H9 (cell line): ENCODE measurements around the gene OR2AK2. TPM values are rescaled to one million over a fixed set of nuclear protein-coding genes. Genes with fewer than 3 reads are reported as not detected.

Experiments used
- DNase-seq: peaks from one replicate; pipeline ENCODE4 v3.0.0-alpha.2; 2017
- H2AFZ ChIP-seq: one replicate; pipeline ENCODE4 v1.6.1; 2013; ENCODE audit warnings: mild to moderate bottlenecking, low read length, control low read depth, moderate library complexity
- H2AK5ac ChIP-seq: 2 replicates; pipeline ENCODE4 v1.6.1; 2013; ENCODE audit warnings: low read length, control low read depth, mixed read lengths; ENCODE audit not compliant: insufficient read length
- H2BK120ac ChIP-seq: one replicate; pipeline ENCODE4 v1.6.1; 2013; ENCODE audit warnings: low read depth, mild to moderate bottlenecking, low read length, control low read depth, inconsistent platforms; ENCODE audit not compliant: poor library complexity, severe bottlenecking
- H2BK12ac ChIP-seq: 2 replicates; pipeline ENCODE4 v1.6.1; 2013; ENCODE audit warnings: low read length, control low read depth, mixed read lengths, low read depth; ENCODE audit not compliant: insufficient read length
- H2BK15ac ChIP-seq: 2 replicates; pipeline ENCODE4 v1.6.1; 2013; ENCODE audit warnings: low read depth, low read length, control low read depth
- H2BK20ac ChIP-seq: one replicate; pipeline ENCODE4 v1.6.1; 2013; ENCODE audit warnings: low read depth, mild to moderate bottlenecking, low read length, control low read depth, inconsistent platforms; ENCODE audit not compliant: poor library complexity, severe bottlenecking
- H2BK5ac ChIP-seq: 2 replicates; pipeline ENCODE4 v1.6.1; 2013; ENCODE audit warnings: low read length, control low read depth, mixed read lengths; ENCODE audit not compliant: insufficient read length
- H3K14ac ChIP-seq: 2 replicates; pipeline ENCODE4 v1.6.1; 2013; ENCODE audit warnings: low read length, control low read depth; ENCODE audit not compliant: insufficient read depth
- H3K18ac ChIP-seq: 2 replicates; pipeline ENCODE4 v1.6.1; 2013; ENCODE audit warnings: low read depth, mild to moderate bottlenecking, mixed read lengths, low read length, control low read depth; ENCODE audit not compliant: insufficient read length
- H3K23ac ChIP-seq: 2 replicates; pipeline ENCODE4 v1.6.1; 2013; ENCODE audit warnings: low read length, control low read depth, mixed read lengths, low read depth; ENCODE audit not compliant: insufficient read length
- H3K23me2 ChIP-seq: 2 replicates; pipeline ENCODE4 v1.6.1; 2013; ENCODE audit warnings: low read depth, mild to moderate bottlenecking, mixed read lengths, low read length, control low read depth; ENCODE audit not compliant: insufficient read length, poor library complexity, severe bottlenecking
- H3K27ac ChIP-seq: 2 replicates; pipeline ENCODE4 v1.5.1; 2013; ENCODE audit warnings: low read length, control low read depth, mixed read lengths, low read depth; ENCODE audit not compliant: insufficient read length
- H3K27me3 ChIP-seq: 2 replicates; pipeline ENCODE4 v1.6.1; 2013; ENCODE audit warnings: low read length, control low read depth, inconsistent platforms; ENCODE audit not compliant: insufficient read depth
- H3K4ac ChIP-seq: 2 replicates; pipeline ENCODE4 v1.6.1; 2013; ENCODE audit warnings: low read depth, mild to moderate bottlenecking, control low read depth, inconsistent platforms, low read length, moderate library complexity
- H3K4me1 ChIP-seq: 2 replicates; pipeline ENCODE4 v1.6.1; 2013; ENCODE audit warnings: low read length, control low read depth, inconsistent platforms; ENCODE audit not compliant: insufficient read depth
- H3K4me2 ChIP-seq: 2 replicates; pipeline ENCODE4 v1.6.1; 2013; ENCODE audit warnings: low read length, control low read depth, mixed read lengths; ENCODE audit not compliant: insufficient read length, insufficient read depth
- H3K56ac ChIP-seq: 2 replicates; pipeline ENCODE4 v1.6.1; 2013; ENCODE audit warnings: low read depth, mild to moderate bottlenecking, mixed read lengths, low read length, control low read depth; ENCODE audit not compliant: insufficient read length
- H3K79me1 ChIP-seq: 2 replicates; pipeline ENCODE4 v1.6.1; 2013; ENCODE audit warnings: low read depth, mild to moderate bottlenecking, moderate library complexity, low read length, control low read depth, inconsistent platforms; ENCODE audit not compliant: insufficient read depth, poor library complexity, severe bottlenecking
- H3K79me2 ChIP-seq: 2 replicates; pipeline ENCODE4 v1.6.1; 2013; ENCODE audit warnings: low read length, control low read depth, inconsistent platforms; ENCODE audit not compliant: insufficient read depth
- H3K9ac ChIP-seq: 2 replicates; pipeline ENCODE4 v1.6.1; 2013; ENCODE audit warnings: low read length, control low read depth, mixed read lengths; ENCODE audit not compliant: insufficient read length; ENCODE audit errors: extremely low read depth
- H3K9me3 ChIP-seq: one replicate; pipeline ENCODE4 v1.6.1; 2013; ENCODE audit warnings: low read depth, low read length, inconsistent platforms; ENCODE audit not compliant: control insufficient read depth
- H3T11ph ChIP-seq: one replicate; pipeline ENCODE4 v1.6.1; 2013; ENCODE audit warnings: mild to moderate bottlenecking, low read length, control low read depth, inconsistent platforms
- H4K20me1 ChIP-seq: one replicate; pipeline ENCODE4 v1.6.1; 2013; ENCODE audit not compliant: control insufficient read depth, insufficient read length, insufficient read depth
- H4K5ac ChIP-seq: 2 replicates; pipeline ENCODE4 v1.6.1; 2013; ENCODE audit warnings: low read depth, mild to moderate bottlenecking, mixed read lengths, low read length, control low read depth; ENCODE audit not compliant: insufficient read length
- H4K8ac ChIP-seq: replicated peaks from 2 replicates; pipeline ENCODE4 v1.6.1; 2013; ENCODE audit warnings: low read length, control low read depth, mixed read lengths, low read depth; ENCODE audit not compliant: insufficient read length
- H4K91ac ChIP-seq: 2 replicates; pipeline ENCODE4 v1.6.1; 2013; ENCODE audit warnings: low read depth, mild to moderate bottlenecking, moderate library complexity, mixed read lengths, low read length, control low read depth; ENCODE audit not compliant: insufficient read length
- H3K27ac Mint-ChIP-seq, 3 experiments: 2 replicates in 2 of 3; 3 replicates in 1 of 3; pipeline ENCODE4 v1.8.0; 2020 to 2021; ENCODE audit warnings: mixed read lengths in 3 of 3, mild to moderate bottlenecking in 1 of 3, moderate library complexity in 1 of 3
- H3K27me3 Mint-ChIP-seq: 2 replicates; pipeline ENCODE4 v1.8.0; 2021; ENCODE audit warnings: low read depth, mild to moderate bottlenecking, moderate library complexity, mixed read lengths
- H3K36me3 Mint-ChIP-seq, 3 experiments: 2 replicates in 2 of 3; 3 replicates in 1 of 3; pipeline ENCODE4 v1.8.0; 2020 to 2021; ENCODE audit warnings: low read depth in 3 of 3, mixed read lengths in 3 of 3; ENCODE audit not compliant: insufficient read depth in 1 of 3
- H3K4me1 Mint-ChIP-seq, 2 experiments: 2 replicates each; pipeline ENCODE4 v1.8.0; 2020; ENCODE audit warnings: mixed read lengths in 2 of 2
- H3K4me3 Mint-ChIP-seq, 2 experiments: 2 replicates in 1 of 2; 3 replicates in 1 of 2; pipeline ENCODE4 v1.8.0; 2020 to 2021; ENCODE audit warnings: mild to moderate bottlenecking in 2 of 2, mixed read lengths in 2 of 2, moderate library complexity in 1 of 2
- H3K9me3 Mint-ChIP-seq, 2 experiments: 2 replicates in 1 of 2; 3 replicates in 1 of 2; pipeline ENCODE4 v1.8.0; 2020; ENCODE audit warnings: mild to moderate bottlenecking in 2 of 2, mixed read lengths in 2 of 2, moderate library complexity in 1 of 2
- CTCF ChIP-seq: fragments of 200-600 bp; sonication (generic); conservative IDR thresholded peaks from 3 replicates; pipeline ENCODE4 v1.8.0; 2021; ENCODE audit warnings: antibody characterized with exemption, mild to moderate bottlenecking
- WGBS: extraction: QIAGEN DNeasy Blood & Tissue Kit; methylation state at CpG from one replicate; pipeline ENCODE4 v1.1.7; 2013; ENCODE audit warnings: missing lambda C conversion rate, low lambda C conversion rate, mixed read lengths; ENCODE audit not compliant: insufficient read length; ENCODE audit errors: extremely low coverage; 5-methylcytosine and 5-hydroxymethylcytosine counted together
- total RNA-seq: library from RNA; stranded (reverse); gene quantifications from 2 replicates; pipeline ENCODE4 v1.2.1, GENCODE V29; 2021

The OR2AK2 gene
- total RNA-seq, 1 experiment from 2014 or later = not detected

GRCh38 chr1:247998811-247999210 lies 33.8 kb downstream of the OR2AK2 start:
- Histone ChIP-seq H3K4me2 (no peak overlapping the region), H3K23ac (no peak overlapping the region), H3K79me2 (no peaks in the 10 kb centered on the region), H3K79me1 (no peaks in the 10 kb centered on the region), H3K23me2 (no peaks in the 10 kb centered on the region), H4K20me1 (no peaks in the 10 kb centered on the region), H3T11ph (no peak overlapping the region), H2BK5ac (no peak overlapping the region), H3K9ac (no peak overlapping the region), H4K91ac (no peak overlapping the region), H2BK20ac (no peak overlapping the region), H2BK120ac (no peak overlapping the region), H2BK15ac (no peak overlapping the region), H2BK12ac (no peak overlapping the region), H3K4ac (no peak overlapping the region), H2AK5ac (no peak overlapping the region), H2AFZ (no peak overlapping the region), H3K18ac (no peak overlapping the region), H3K27me3 (no peaks in the 10 kb centered on the region), H3K14ac (no peak overlapping the region), H3K4me1 (no peaks in the 10 kb centered on the region), H4K8ac (no peak overlapping the region), H3K56ac (no peak overlapping the region), H3K27ac (no peak overlapping the region), H4K5ac (no peak overlapping the region), H3K9me3 (peaks cover 54% of the 10 kb centered on the region)
- no peak for DNase-seq
- H3K4me1 Mint-ChIP-seq = no peaks in the 10 kb centered on the region
- H3K27me3 Mint-ChIP-seq = peaks cover 1% of the 10 kb centered on the region; the same call in 1 of the 2 replicates
- TF ChIP-seq CTCF = no peak
- no peak overlapping the region for H3K27ac Mint-ChIP-seq
- peaks cover 0 to 30% (median 10%) of the 10 kb centered on the region in 3 experiments; a peak in 5 of 7 replicates for H3K36me3 Mint-ChIP-seq
- no peak overlapping the region for H3K4me3 Mint-ChIP-seq
- peaks cover 70 to 74% of the 10 kb centered on the region in 2 experiments for H3K9me3 Mint-ChIP-seq
- no CpG with 5 or more reads among the region's 2 CpGs for WGBS
